GM19193 (cell line): ENCODE data around the gene MYL3.

Source experiments
- POLR2A ChIP-seq: IDR thresholded peaks from 4 replicates; pipeline ENCODE4 v1.6.1; 2011; ENCODE audit not compliant: insufficient read depth, insufficient read length; ENCODE audit errors: extremely low read depth

The MYL3 gene

DNA sequence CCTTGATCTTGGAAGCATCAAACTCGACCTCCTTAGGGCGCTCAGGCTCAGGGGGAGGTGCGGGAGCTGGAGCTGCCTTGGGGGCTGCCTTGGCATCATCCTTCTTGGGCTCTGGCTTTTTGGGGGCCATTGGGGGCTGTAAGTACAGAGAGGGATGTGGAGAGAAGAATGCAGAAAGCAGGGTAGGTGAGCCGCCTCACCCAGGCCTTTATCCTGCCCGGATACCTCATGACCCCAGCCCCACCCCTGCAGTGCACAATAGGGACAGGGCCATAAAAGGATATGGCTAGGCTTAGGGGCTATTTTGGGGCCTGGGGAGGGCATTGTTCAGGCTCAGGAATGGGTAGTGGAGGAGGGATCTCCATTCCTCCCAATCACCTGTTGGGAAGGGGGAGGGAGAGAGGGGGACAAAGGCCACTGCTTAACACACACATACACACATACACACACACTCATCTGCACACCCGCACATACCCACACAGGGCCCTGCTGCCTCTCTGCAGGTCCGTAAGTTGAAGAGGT, at the start of gene MYL3:
Gene MYL3, minus strand, starts transcription at position 184 of the 522 bp plus-strand sequence. Its CDS starts 54 bp downstream, at position 130.
- no peak for TF ChIP-seq POLR2A

GRCh38 chr3:46912986-46913385, 49.7 kb upstream of the MYL3 start:
- no peak for TF ChIP-seq POLR2A

GRCh38 chr3:46910166-46910760, 47.0 kb upstream of the MYL3 start:
- no peak for TF ChIP-seq POLR2A

DNA sequence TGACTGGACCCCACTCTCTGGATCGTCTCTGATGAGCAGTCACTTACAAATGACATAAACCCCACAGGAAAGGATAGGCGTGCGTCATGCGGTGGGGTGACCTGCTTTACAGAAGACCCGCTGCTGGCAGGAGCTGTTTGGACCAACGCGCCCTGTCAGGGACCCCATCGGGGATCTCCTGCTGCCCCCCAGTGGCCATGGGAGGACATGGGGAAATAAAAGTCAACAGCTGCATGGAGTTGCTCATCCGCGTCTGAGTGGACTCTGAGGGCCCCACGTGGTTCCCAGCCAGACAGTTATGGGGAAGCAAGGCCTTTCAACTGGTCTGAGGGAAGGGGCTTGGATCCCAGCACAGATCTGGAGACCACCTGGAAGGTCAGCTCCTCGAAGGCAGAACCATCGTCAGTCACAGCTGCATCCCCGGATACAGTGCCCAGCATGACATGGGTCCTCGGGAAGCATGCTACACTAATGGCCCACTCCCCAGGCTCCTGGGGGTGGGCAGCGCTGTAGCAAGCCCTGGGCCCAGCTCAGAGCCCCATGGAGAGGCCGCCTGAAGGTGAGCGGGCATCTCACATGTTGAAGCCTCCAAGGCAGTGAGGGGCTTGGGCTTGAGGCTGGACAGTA, 46.4 kb upstream of the MYL3 start:
- no peak for TF ChIP-seq POLR2A

GRCh38 chr3:46908986-46909534, 45.8 kb upstream of the MYL3 start:
- TF ChIP-seq POLR2A = no peak

DNA sequence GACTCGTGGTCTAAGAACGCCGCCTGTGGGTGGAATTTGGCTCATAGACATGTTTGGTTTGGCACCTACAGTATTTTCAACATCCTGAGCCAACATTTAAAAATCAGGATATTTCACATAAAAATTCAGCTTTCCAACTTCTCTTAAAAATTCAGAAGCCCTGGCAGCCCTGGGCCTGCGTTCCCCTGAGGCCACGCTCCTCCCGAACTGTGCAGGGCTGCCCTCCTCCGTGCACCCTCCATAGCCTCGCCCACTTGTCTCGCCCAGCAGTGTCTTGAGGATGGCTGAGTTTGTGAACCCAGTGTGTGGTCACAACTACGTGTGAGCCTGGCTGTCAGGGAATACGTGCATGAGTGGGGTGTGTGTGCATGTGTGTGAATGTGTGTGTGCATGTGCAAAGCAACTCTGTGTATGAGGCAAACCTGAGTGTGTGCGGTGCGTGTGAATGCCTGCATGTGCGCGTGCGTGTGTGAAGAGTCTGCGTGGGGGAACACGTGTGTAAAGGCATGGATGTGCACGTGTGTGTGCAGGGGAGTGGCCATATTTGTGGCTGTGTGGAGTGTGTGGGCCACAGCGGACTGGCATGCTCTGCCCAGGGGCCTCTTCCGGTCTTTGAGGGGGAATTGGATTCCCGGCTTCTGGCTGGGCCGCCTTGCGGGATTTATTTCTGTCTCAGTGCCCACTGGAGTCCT, 45.2 kb upstream of the MYL3 start:
- TF ChIP-seq POLR2A = no peak

- no peak for TF ChIP-seq POLR2A
Measured at GRCh38 chr3:46907960-46908293, 44.7 kb upstream of the MYL3 start.

- no peak for TF ChIP-seq POLR2A
Measured at GRCh38 chr3:46907271-46907670, 44.0 kb upstream of the MYL3 start.

GRCh38 chr3:46906471-46907058, 43.3 kb upstream of the MYL3 start:
- TF ChIP-seq POLR2A = no peak

GRCh38 chr3:46905661-46906451, 42.6 kb upstream of the MYL3 start:
- TF ChIP-seq POLR2A = no peak

GRCh38 chr3:46905213-46905560, 41.9 kb upstream of the MYL3 start:
- TF ChIP-seq POLR2A = no peak

DNA sequence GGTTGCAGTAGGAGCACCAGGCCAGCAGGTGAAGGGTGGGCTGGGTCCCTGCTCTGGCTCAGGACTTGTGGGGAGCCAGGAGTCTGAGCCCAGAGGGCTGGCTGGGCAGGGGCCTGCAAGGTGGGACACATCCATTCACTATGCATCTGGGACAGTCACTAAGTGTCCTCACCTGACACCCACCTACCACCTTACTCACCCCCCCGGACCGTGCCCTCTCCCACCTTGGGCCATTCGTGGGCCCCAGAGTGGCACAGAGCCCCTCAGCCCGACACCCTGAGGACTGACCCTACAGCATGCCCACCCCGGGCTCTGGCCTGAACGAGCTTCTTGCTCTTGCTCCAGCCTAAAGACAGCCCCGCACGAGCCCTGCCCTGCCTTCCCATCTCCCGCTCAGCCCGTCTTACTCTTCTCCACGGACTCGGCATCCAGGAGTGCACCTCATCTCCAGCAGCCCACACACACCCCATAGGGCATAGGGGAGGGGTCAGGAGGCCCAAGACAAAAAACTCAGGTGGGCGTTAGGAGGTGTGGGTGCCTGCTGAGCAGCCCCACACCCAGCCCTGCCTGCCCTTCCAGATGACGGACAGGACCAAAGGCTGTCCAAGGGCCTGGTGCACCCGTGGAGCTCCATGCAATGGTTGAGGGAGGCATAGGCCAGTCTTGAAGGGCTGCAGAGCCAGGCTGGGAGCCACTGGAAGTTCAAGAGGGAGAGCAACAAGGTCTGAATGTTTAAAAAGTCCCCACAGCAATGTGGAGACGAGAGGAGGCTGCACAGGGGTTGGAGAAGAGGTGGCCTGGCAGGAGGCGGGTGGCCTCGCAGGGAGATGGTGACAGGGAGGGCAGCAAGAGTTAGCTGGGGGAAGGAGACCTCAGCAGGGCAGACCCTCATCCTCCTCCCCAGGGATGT, 41.3 kb upstream of the MYL3 start:
- no peak for TF ChIP-seq POLR2A
